Activated naive CD8-positive, alpha-beta T cell (primary cell): Measurements from ENCODE around the gene ABLIM3.

Experiments
- H3K27ac Mint-ChIP-seq: one replicate; pipeline ENCODE4 v1.8.0; 2021; ENCODE audit warnings: mixed read lengths
- H3K27me3 Mint-ChIP-seq: one replicate; pipeline ENCODE4 v1.8.0; 2021; ENCODE audit warnings: mixed read lengths
- H3K36me3 Mint-ChIP-seq: one replicate; pipeline ENCODE4 v1.8.0; 2021; ENCODE audit warnings: mixed read lengths
- H3K4me1 Mint-ChIP-seq: one replicate; pipeline ENCODE4 v1.8.0; 2021; ENCODE audit warnings: low read depth, mixed read lengths
- H3K4me3 Mint-ChIP-seq: one replicate; pipeline ENCODE4 v1.8.0; 2021; ENCODE audit warnings: mild to moderate bottlenecking, mixed read lengths
- H3K9me3 Mint-ChIP-seq: one replicate; pipeline ENCODE4 v1.8.0; 2021; ENCODE audit warnings: low read depth, mixed read lengths

The ABLIM3 gene

DNA sequence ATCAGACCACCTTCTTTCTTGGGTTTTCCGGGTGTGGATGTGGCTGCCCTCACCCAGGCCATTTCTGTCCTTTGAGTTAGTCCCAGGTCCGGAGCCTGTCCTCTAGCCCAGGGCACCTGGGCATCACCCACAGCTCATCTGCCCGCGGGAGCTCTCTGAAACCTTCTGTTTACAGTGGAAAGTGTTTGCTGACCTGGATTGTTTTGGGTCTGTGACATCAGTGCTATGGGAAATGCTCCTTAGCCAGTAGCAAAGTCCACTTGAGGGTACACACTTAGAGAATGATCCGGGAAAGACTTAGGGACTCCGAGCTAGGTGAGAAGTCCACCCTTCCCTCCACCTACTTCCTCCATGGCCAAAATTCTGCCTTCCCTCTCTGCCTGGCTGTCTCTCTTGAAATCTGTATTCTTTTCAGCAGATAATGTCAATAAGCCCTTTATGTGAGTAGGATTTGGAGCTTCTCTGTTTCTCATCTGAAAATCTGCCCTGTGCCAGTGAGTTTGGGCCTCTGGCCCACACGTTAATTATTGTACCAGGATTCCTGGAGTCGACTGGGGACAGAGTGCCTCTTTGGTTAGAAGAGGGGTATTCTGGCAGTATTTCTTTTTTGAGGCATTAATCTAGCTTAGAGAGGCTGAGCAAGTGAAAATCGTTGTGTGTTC is 19.9 kb downstream of the ABLIM3 start:
- Mint-ChIP-seq H3K27ac (no peak overlapping the region), H3K27me3 (peaks cover 4% of the 10 kb centered on the region), H3K9me3 (no peaks in the 10 kb centered on the region), H3K36me3 (no peaks in the 10 kb centered on the region), H3K4me1 (no peaks in the 10 kb centered on the region), H3K4me3 (no peak overlapping the region)

GRCh38 chr5:149161850-149162249 is 20.6 kb downstream of the ABLIM3 start:
- H3K9me3 Mint-ChIP-seq = no peaks in the 10 kb centered on the region
- H3K27ac Mint-ChIP-seq = no peak overlapping the region
- no peak overlapping the region for H3K4me3 Mint-ChIP-seq
- H3K4me1 Mint-ChIP-seq = no peaks in the 10 kb centered on the region
- H3K36me3 Mint-ChIP-seq = no peaks in the 10 kb centered on the region
- peaks cover 4% of the 10 kb centered on the region for H3K27me3 Mint-ChIP-seq

- Mint-ChIP-seq H3K4me1 (no peaks in the 10 kb centered on the region), H3K27ac (no peak overlapping the region), H3K27me3 (peaks cover 4% of the 10 kb centered on the region), H3K9me3 (no peaks in the 10 kb centered on the region), H3K4me3 (no peak overlapping the region), H3K36me3 (no peaks in the 10 kb centered on the region)
Measured at GRCh38 chr5:149162401-149163084, 21.2 kb downstream of the ABLIM3 start.

GRCh38 chr5:149164731-149165130 is 23.4 kb downstream of the ABLIM3 start:
- Mint-ChIP-seq H3K4me1 (no peaks in the 10 kb centered on the region), H3K4me3 (no peak overlapping the region), H3K36me3 (no peaks in the 10 kb centered on the region), H3K9me3 (no peaks in the 10 kb centered on the region), H3K27me3 (no peaks in the 10 kb centered on the region), H3K27ac (no peak overlapping the region)

DNA sequence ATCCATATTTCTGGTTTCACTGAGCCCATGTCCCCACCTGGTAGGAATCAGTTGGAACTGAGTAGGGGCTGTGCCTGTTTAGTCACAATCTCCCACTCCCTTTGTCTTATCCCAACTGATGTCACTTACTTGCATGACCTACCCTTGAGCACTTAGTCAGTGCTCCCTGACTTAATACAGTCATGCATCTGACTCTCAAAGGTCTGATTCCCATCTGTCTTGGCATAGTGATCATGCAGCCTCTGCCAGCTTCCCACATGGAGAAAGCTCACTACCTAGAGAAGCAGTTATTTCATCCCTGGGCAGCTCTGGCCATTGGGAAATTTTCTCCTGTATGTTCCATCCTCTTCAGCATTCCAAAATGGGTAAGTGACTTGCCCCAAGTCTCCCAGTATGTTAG is 24.8 kb downstream of the ABLIM3 start:
- Mint-ChIP-seq H3K9me3 (no peaks in the 10 kb centered on the region), H3K27me3 (peaks cover 3% of the 10 kb centered on the region), H3K4me3 (no peak overlapping the region), H3K27ac (no peak overlapping the region), H3K36me3 (no peaks in the 10 kb centered on the region), H3K4me1 (no peaks in the 10 kb centered on the region)

DNA sequence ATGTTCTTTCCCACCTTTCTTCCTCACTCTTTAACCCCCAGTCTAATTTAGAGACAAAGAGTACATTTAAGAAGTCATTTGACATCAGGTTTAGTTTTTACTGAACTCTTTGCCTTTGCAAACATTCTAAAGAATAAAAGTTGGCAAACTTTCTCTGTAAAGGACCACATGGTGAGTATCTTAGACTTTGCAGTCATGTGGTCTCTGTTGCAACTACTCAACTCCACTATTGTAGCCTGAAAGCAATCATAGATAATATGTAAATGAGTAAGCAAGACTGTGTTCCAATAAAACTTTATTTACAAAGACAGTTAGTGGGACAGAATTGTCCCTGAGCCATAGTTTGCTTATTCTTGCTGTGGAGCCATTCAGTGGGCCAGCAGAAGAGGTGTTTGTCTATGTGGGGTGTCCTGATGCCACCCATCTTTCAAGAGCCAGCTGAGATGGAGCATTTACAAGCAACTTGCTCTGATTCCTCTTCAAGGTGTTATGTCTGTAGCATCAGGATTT is 25.4 kb downstream of the ABLIM3 start:
- Mint-ChIP-seq H3K36me3 (no peaks in the 10 kb centered on the region), H3K4me1 (no peaks in the 10 kb centered on the region), H3K4me3 (no peak overlapping the region), H3K27me3 (peaks cover 4% of the 10 kb centered on the region), H3K9me3 (no peaks in the 10 kb centered on the region), H3K27ac (no peak overlapping the region)

- H3K36me3 Mint-ChIP-seq = no peaks in the 10 kb centered on the region
- no peak overlapping the region for H3K4me3 Mint-ChIP-seq
- H3K27ac Mint-ChIP-seq = no peak overlapping the region
- no peaks in the 10 kb centered on the region for H3K9me3 Mint-ChIP-seq
- no peaks in the 10 kb centered on the region for H3K4me1 Mint-ChIP-seq
- H3K27me3 Mint-ChIP-seq = peaks cover 6% of the 10 kb centered on the region
Measured at GRCh38 chr5:149168276-149168906, 27.1 kb downstream of the ABLIM3 start.

DNA sequence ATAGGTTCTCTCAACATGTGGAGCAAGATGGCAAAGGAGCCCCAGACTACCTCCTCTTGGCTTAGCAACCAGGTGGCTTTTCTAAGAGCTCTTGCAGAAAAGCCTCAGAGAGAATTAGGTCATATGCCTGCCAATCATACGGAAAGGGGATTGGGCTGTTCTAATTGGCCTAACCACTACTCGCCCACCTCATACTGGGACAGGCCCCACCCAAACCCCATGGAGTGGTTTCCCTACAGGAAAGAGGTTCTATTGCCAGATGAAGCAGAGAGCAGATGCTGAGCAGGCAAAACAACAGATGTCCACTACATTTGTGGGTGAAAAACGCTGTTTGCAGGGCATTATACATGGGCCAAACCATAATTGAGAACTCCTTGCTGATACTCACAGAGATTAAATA is 29.0 kb downstream of the ABLIM3 start:
- Mint-ChIP-seq H3K27me3 (peaks cover 8% of the 10 kb centered on the region), H3K9me3 (no peaks in the 10 kb centered on the region), H3K4me1 (no peaks in the 10 kb centered on the region), H3K4me3 (no peak overlapping the region), H3K27ac (no peak overlapping the region), H3K36me3 (no peaks in the 10 kb centered on the region)

- H3K9me3 Mint-ChIP-seq = no peaks in the 10 kb centered on the region
- H3K27ac Mint-ChIP-seq = no peak overlapping the region
- no peaks in the 10 kb centered on the region for H3K36me3 Mint-ChIP-seq
- H3K4me1 Mint-ChIP-seq = no peaks in the 10 kb centered on the region
- H3K4me3 Mint-ChIP-seq = no peak overlapping the region
- H3K27me3 Mint-ChIP-seq = peaks cover 8% of the 10 kb centered on the region
Measured at GRCh38 chr5:149172261-149172660, 31.0 kb downstream of the ABLIM3 start.

GRCh38 chr5:149172709-149173505 is 31.6 kb downstream of the ABLIM3 start:
- Mint-ChIP-seq H3K36me3 (no peaks in the 10 kb centered on the region), H3K27ac (no peak overlapping the region), H3K4me3 (no peak overlapping the region), H3K4me1 (no peaks in the 10 kb centered on the region), H3K9me3 (no peaks in the 10 kb centered on the region), H3K27me3 (peaks cover 8% of the 10 kb centered on the region)

DNA sequence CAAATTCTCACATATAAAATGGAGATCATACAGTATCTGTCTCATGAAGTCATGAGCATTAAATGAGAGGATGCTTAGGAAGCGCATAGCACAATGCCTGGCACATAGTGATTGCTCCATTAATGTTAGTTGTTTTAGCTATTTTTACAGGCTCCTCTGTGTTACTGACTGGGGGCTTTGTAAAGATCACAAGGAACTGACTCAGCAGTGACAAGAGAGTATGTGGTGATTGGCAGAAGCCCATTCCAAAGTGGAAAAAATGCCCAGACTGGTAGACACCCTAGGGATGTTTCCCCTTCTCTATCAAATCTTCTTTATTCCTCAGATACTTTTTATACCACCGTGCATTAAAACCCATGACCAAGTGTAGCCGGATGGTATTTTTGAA is 33.5 kb downstream of the ABLIM3 start:
- no peaks in the 10 kb centered on the region for H3K36me3 Mint-ChIP-seq
- H3K4me1 Mint-ChIP-seq = no peaks in the 10 kb centered on the region
- peaks cover 13% of the 10 kb centered on the region for H3K27me3 Mint-ChIP-seq
- no peak overlapping the region for H3K27ac Mint-ChIP-seq
- no peaks in the 10 kb centered on the region for H3K9me3 Mint-ChIP-seq
- no peak overlapping the region for H3K4me3 Mint-ChIP-seq

DNA sequence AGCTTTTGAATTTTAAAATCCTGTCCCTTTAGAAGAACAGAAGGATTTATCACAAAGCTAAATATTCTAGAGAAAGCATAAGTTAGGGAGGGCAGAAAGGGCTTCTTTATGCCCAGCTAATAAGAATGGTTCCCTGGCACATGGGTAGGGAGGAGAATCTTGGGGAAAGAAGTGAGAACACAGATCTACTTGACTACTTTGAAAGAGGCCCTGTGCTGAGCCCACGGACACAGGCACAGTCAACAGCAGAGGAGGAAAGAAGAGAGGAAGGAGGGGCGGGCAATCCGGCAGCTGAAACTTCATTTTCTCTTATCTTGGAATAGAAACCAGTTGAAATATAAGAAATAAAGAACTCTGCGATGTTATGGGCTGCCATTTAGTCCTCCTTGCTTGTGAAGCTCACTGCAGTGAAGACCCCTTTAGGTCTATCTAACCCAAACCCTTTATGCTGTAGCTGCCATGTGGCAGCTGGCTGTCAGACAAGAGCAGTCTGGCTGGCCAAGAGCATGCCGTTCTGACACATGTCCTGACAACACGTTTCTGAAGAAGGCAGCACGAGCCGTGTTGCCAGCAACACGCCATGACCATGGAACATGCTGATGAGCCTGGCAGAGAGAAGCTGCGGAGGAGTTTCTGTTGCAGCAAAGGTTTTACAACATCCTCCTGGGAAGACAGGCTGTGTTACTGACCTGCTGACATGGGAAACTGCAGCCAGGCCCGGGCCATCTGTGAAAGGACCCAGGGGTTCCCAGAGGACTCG is 34.2 kb downstream of the ABLIM3 start:
- Mint-ChIP-seq H3K36me3 (no peaks in the 10 kb centered on the region), H3K27ac (no peak overlapping the region), H3K4me1 (no peaks in the 10 kb centered on the region), H3K9me3 (no peaks in the 10 kb centered on the region), H3K4me3 (no peak overlapping the region), H3K27me3 (peaks cover 12% of the 10 kb centered on the region)

DNA sequence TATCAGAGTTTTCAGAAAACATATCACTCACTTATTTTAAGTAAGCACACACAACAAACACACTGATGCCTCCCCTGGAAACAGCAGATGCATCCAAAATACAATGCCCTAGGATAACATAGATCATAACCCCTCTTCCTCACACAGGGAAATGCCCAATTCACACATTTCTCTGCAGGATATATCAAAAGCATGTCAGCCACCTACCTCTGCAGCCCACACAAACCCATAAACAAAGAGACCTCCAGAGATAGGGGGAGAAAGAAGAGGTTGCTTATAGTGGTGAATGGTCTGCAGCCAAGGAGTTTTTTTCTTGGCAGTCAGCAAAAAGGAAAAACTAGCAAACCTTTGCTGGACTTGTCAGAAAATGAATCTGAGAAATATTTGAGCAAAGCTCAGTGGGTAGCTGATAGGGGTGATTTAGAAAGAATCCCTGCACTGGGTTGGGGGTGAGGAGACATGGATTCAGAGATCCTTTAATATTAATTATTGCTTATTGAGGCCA is 36.1 kb downstream of the ABLIM3 start:
- Mint-ChIP-seq H3K27me3 (peaks cover 18% of the 10 kb centered on the region), H3K9me3 (no peaks in the 10 kb centered on the region), H3K27ac (no peak overlapping the region), H3K36me3 (no peaks in the 10 kb centered on the region), H3K4me3 (no peak overlapping the region), H3K4me1 (no peaks in the 10 kb centered on the region)

DNA sequence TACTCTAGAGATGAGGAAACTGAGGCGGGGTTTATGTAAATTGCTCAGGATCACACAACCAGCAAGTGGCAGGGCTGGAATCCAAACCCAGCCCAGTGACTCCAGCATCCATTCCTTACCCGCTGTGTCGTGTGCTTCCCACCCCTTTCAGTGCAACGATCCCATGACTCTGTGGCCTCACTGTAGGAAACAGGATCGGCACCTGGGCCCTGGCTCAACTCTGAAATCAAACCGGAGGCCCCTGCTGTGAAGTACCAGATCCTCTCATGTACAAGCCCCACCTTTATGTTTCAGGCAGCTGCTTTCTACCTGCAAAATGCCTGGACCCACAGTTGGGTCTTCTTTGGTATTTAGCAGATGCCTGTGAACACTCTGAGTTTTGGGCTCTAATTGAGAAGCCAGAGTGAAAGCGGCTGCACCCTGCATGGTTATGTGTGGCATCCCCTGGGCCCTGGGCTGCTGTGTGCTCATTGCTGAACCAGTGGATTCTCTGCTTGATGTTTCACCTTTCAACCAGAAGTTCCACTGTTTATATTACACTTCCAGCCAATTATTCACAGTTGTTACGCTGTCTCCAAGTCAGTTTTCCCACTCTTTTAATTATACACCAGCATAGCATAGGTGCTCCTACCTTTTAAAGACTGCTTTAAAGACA is 36.7 kb downstream of the ABLIM3 start:
- H3K36me3 Mint-ChIP-seq = no peaks in the 10 kb centered on the region
- no peak overlapping the region for H3K27ac Mint-ChIP-seq
- no peaks in the 10 kb centered on the region for H3K4me1 Mint-ChIP-seq
- H3K4me3 Mint-ChIP-seq = no peak overlapping the region
- H3K9me3 Mint-ChIP-seq = no peaks in the 10 kb centered on the region
- H3K27me3 Mint-ChIP-seq = peaks cover 18% of the 10 kb centered on the region
